ENCODE results near the gene FAM221B. TPM values are rescaled to one million over a fixed set of nuclear protein-coding genes. Genes with fewer than 3 reads are reported as not detected.
A peak's percentile ranks its signal among the peaks of the same experiment; 100 is the strongest.

The FAM221B gene
- total and polyA plus RNA-seq, 9 of the 15 experiments (the other 6 are each of a cell fraction or from before 2014, with no cell fraction given): 0.01 TPM; not detected in 8

- no peak for TF ChIP-seq ZNF764 (CRISPR knock-in tag; IDR thresholded peaks at IDR 0.05; ENCODE audit: low read depth)
- TF ChIP-seq ZNF408 (CRISPR knock-in tag; IDR thresholded peaks at IDR 0.05; ENCODE audit: low read depth): no peak
- TF ChIP-seq ERF (CRISPR knock-in tag; IDR thresholded peaks at IDR 0.05): no peak
- no peak for TF ChIP-seq MTF1 (CRISPR knock-in tag; IDR thresholded peaks at IDR 0.05; ENCODE audit: borderline replicate concordance)
- peak; percentile 52; the same call in 1 of the 2 replicates for TF ChIP-seq ZNF232 (CRISPR knock-in tag; IDR thresholded peaks at IDR 0.05)
- no peak for TF ChIP-seq NR2C2 (CRISPR knock-in tag; IDR thresholded peaks at IDR 0.05)
- TF ChIP-seq NR2C2 (tag; IDR thresholded peaks at IDR 0.05): peak; percentile 95
- TF ChIP-seq ZNF436 (CRISPR knock-in tag; IDR thresholded peaks at IDR 0.05): no peak
- no peak for TF ChIP-seq NCOA4 (IDR thresholded peaks at IDR 0.05; ENCODE audit: partially characterized antibody)
- no peak for TF ChIP-seq RBM39 (optimal IDR thresholded peaks at IDR 0.05; ENCODE audit: low read depth, low read length)
- TF ChIP-seq, protein P1, sequence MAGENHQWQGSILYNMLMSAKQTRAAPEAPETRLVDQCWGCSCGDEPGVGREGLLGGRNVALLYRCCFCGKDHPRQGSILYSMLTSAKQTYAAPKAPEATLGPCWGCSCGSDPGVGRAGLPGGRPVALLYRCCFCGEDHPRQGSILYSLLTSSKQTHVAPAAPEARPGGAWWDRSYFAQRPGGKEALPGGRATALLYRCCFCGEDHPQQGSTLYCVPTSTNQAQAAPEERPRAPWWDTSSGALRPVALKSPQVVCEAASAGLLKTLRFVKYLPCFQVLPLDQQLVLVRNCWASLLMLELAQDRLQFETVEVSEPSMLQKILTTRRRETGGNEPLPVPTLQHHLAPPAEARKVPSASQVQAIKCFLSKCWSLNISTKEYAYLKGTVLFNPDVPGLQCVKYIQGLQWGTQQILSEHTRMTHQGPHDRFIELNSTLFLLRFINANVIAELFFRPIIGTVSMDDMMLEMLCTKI (IDR thresholded peaks at IDR 0.05; ENCODE audit: partially characterized antibody): no peak
- TF ChIP-seq CHD1 (IDR thresholded peaks at IDR 0.05; ENCODE audit: low read length): peak; percentile 92
- no peak for TF ChIP-seq ZNF282 (CRISPR knock-in tag; IDR thresholded peaks at IDR 0.05)
- no peak for TF ChIP-seq ETS2 (tag; IDR thresholded peaks at IDR 0.05; ENCODE audit: borderline replicate concordance, poor library complexity, severe bottlenecking)
- no peak for TF ChIP-seq ZMIZ1 (IDR thresholded peaks at IDR 0.05; ENCODE audit: low read depth in 2 of 2, low read length in 2 of 2)
- TF ChIP-seq NR2F6 (CRISPR knock-in tag; IDR thresholded peaks at IDR 0.05): no peak
- TF ChIP-seq, protein P2, sequence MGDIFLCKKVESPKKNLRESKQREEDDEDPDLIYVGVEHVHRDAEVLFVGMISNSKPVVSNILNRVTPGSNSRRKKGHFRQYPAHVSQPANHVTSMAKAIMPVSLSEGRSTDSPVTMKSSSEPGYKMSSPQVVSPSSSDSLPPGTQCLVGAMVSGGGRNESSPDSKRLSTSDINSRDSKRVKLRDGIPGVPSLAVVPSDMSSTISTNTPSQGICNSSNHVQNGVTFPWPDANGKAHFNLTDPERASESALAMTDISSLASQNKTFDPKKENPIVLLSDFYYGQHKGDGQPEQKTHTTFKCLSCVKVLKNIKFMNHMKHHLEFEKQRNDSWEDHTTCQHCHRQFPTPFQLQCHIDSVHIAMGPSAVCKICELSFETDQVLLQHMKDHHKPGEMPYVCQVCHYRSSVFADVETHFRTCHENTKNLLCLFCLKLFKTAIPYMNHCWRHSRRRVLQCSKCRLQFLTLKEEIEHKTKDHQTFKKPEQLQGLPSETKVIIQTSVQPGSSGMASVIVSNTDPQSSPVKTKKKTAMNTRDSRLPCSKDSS (IDR thresholded peaks at IDR 0.05; ENCODE audit: low read depth, partially characterized antibody): no peak
- TF ChIP-seq XRCC5 (IDR thresholded peaks at IDR 0.05; ENCODE audit: low read depth, low read length): no peak
- no peak for TF ChIP-seq CBX3 (IDR thresholded peaks at IDR 0.05; ENCODE audit: borderline replicate concordance in 1 of 2, low read length in 2 of 2)
- TF ChIP-seq HLTF (IDR thresholded peaks at IDR 0.05): no peak
- TF ChIP-seq FOXK2 (conservative IDR thresholded peaks at IDR 0.05 in 1 of 2, IDR thresholded peaks at IDR 0.05 in 1 of 2; ENCODE audit: low read depth in 2 of 2): no peak
Measured at GRCh38 chr9:35814106-35814840, 14.3 kb downstream of the FAM221B start (continued).

All from K562 (cell line).